ENCODE results near the gene DDX53. TPM values are rescaled to one million over a fixed set of nuclear protein-coding genes. Genes with fewer than 3 reads are reported as not detected.

Gene DDX53
- under 0.01 TPM in 1 of 2 replicates, not detected in the other for total RNA-seq

DNA sequence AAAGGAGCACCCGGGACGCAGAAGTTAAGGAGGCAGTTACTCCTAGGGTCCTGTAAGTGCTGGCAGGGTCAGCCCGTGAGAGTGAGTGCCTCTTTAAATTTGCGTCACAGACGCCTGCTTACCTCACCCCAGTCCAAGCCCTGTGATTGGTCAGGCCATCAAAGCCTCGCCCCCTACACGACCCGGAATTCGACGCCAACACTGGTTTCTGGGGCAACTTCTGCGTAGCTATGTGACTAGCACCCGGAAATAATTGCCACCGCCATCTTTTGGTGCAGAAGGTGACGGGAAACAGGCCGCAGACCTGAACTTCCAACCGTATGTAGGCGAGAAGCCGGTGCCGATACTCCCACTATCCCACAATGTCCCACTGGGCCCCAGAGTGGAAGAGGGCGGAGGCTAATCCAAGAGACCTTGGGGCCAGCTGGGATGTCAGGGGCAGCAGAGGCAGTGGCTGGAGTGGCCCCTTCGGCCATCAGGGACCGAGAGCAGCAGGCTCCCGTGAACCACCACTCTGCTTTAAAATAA, at the start of gene DDX53:
DDX53 (plus strand) TSS at position 265 of the 528 bp plus-strand sequence; CDS start at position 363, 98 bp downstream.

